ENCODE measurements around the gene TMEM126B. TPM values are rescaled to one million over a fixed set of nuclear protein-coding genes. Genes with fewer than 3 reads are reported as not detected.

Gene TMEM126B
- total RNA-seq, 1 experiment from 2014 or later, result 38.1 TPM

DNA sequence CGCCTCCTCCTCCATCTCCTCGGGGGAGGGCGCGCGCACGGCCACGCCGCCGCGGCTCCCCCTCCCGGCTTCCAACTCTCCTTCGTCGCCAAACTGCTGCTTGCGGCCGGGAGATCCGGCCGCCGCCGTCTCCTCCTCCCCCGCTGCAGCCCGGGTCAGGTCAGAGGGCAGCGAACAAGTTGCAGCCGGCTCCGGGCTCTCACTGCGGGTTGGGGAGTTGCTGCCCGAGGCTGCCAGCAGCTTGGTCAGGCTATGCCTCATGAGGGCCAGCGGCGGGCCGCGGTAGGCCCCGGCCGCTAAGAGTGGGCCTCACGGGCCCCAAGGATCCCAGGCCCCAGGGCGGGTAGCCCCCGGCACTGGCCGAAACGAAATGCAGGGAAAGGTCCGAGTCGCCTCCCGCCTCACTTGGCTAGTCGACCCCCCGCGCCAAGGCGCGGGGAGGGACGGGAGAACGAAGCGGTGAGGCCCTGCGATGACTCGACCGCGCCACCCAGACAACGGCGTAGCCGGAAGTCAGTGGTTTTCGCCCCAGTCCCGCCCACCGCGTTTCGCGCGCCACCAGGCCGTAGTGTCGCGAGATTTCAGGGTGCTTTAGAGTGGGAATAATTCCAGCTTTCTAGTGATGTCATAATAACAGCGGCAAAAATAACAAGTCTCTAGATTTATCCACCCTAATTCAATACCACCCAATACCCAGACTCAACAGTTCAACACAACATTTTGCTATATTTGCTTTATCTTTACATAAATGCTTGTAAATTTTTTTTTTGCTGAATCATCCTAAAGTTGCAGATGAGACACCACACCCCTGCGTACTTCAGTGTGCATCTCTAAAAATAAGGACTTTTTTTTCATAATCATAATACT, 36.5 kb downstream of the TMEM126B start, which contains the start of gene CREBZF:
Gene CREBZF, minus strand, starts transcription at position 515 of the 867 bp plus-strand sequence. Its CDS starts 254 bp downstream, at position 261.
- Histone ChIP-seq H3K27me3 (ENCODE audit: insufficient read depth, low read depth) (no peaks in the 10 kb centered on the region), H3K27ac (peak within 1 kb of the TSS; percentile 93), H3K4me3 (peak within 1 kb of the TSS; percentile 98), H3K79me2 (ENCODE audit: low read depth) (peaks cover 50% of the 10 kb centered on the region), H3K4me1 (replicated peaks; ENCODE audit: insufficient read depth) (peaks cover 34% of the 10 kb centered on the region), H2AFZ (peak within 1 kb of the TSS; percentile 78), H3F3A (ENCODE audit: insufficient read depth, low read depth) (peaks cover 11% of the 10 kb centered on the region), H4K20me1 (ENCODE audit: insufficient read depth) (peaks cover 41% of the 10 kb centered on the region), H3K36me3 (ENCODE audit: low read depth) (peaks cover 38% of the 10 kb centered on the region), H3K4me2 (peak within 1 kb of the TSS; percentile 98), H3K9me3 (ENCODE audit: insufficient read depth, low read depth) (no peaks in the 10 kb centered on the region), H3K9me2 (ENCODE audit: insufficient read depth) (no peaks in the 10 kb centered on the region)
- intact Hi-C loops (cut with micrococcal nuclease; ENCODE audit: unreplicated experiment), result loop anchor here (2.0 to 10.0 kb wide), 5 partner anchors 16 to 1757 kb away; partner anchors contain the start of genes EED and TMEM126B
- TF ChIP-seq, protein P1, sequence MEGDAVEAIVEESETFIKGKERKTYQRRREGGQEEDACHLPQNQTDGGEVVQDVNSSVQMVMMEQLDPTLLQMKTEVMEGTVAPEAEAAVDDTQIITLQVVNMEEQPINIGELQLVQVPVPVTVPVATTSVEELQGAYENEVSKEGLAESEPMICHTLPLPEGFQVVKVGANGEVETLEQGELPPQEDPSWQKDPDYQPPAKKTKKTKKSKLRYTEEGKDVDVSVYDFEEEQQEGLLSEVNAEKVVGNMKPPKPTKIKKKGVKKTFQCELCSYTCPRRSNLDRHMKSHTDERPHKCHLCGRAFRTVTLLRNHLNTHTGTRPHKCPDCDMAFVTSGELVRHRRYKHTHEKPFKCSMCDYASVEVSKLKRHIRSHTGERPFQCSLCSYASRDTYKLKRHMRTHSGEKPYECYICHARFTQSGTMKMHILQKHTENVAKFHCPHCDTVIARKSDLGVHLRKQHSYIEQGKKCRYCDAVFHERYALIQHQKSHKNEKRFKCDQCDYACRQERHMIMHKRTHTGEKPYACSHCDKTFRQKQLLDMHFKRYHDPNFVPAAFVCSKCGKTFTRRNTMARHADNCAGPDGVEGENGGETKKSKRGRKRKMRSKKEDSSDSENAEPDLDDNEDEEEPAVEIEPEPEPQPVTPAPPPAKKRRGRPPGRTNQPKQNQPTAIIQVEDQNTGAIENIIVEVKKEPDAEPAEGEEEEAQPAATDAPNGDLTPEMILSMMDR (conservative IDR thresholded peaks at IDR 0.05), result no peak
- CTCF ChIA-PET, result interaction anchor here (0.7 kb wide), 1 partner anchor 15 kb away, joined by 4 read pairs; no protein-coding TSS in a partner anchor
- TSS peak; percentile 73 for BruUV-seq (replicated peaks)
- POLR2A ChIA-PET (ENCODE audit: unreplicated experiment), result interaction anchor here (0.6 kb wide), 4 partner anchors 15 to 180 kb away, joined by 3 to 4 read pairs (median 4); no protein-coding TSS in a partner anchor
- DNase-seq, result peak; percentile 88 to 93

- Histone ChIP-seq H3K27ac (peak overlapping the region; percentile 93), H3K27me3 (ENCODE audit: insufficient read depth, low read depth) (no peaks in the 10 kb centered on the region), H3K9me2 (ENCODE audit: insufficient read depth) (no peaks in the 10 kb centered on the region), H3K4me2 (peak overlapping the region; percentile 98), H3K36me3 (ENCODE audit: low read depth) (peaks cover 29% of the 10 kb centered on the region), H2AFZ (peak overlapping the region; percentile 78), H3K4me3 (no peak overlapping the region), H3K79me2 (ENCODE audit: low read depth) (peaks cover 42% of the 10 kb centered on the region), H3F3A (ENCODE audit: insufficient read depth, low read depth) (peaks cover 7% of the 10 kb centered on the region; the same call in 1 of the 2 replicates), H3K9me3 (ENCODE audit: insufficient read depth, low read depth) (no peaks in the 10 kb centered on the region), H3K4me1 (replicated peaks; ENCODE audit: insufficient read depth) (peaks cover 25% of the 10 kb centered on the region), H4K20me1 (ENCODE audit: insufficient read depth) (peaks cover 32% of the 10 kb centered on the region)
- no TSS peak for BruUV-seq (replicated peaks)
- TF ChIP-seq, protein P1 (conservative IDR thresholded peaks at IDR 0.05), result no peak
- TF ChIP-seq EZH2 (IDR thresholded peaks at IDR 0.05; ENCODE audit: low read depth), result no peak
- DNase-seq, result peak in 1 of 2 experiments; percentile 33
- intact Hi-C loops (cut with micrococcal nuclease; ENCODE audit: unreplicated experiment), result loop anchor here (2.0 to 10.0 kb wide), 4 partner anchors 17 to 579 kb away; partner anchors contain the start of genes EED and TMEM126B
- ChIA-PET CTCF (no interaction called here), POLR2A (ENCODE audit: unreplicated experiment) (no interaction called here)
These were observed 37.3 kb downstream of the TMEM126B start for GRCh38 chr11:85665733-85666132.

- Histone ChIP-seq H2AFZ (peak overlapping the region; percentile 10; the same call in 1 of the 2 replicates), H3K4me3 (no peak overlapping the region)
These were observed 38.3 kb downstream of the TMEM126B start for GRCh38 chr11:85666687-85667086.

More at GRCh38 chr11:85666687-85667086, 38.3 kb downstream of the TMEM126B start:
- no peaks in the 10 kb centered on the region for H3K27me3 ChIP-seq (ENCODE audit: insufficient read depth, low read depth)
- intact Hi-C loops (cut with micrococcal nuclease; ENCODE audit: unreplicated experiment), result loop anchor here (10.0 kb wide), 2 partner anchors 178 to 578 kb away; partner anchors contain the start of gene EED
- H3K36me3 ChIP-seq (ENCODE audit: low read depth), result peaks cover 20% of the 10 kb centered on the region
- H3K27ac ChIP-seq, result peak overlapping the region; percentile 6; the same call in 1 of the 2 replicates
- peaks cover 22% of the 10 kb centered on the region for H4K20me1 ChIP-seq (ENCODE audit: insufficient read depth)
- H3K4me1 ChIP-seq (replicated peaks; ENCODE audit: insufficient read depth), result peaks cover 16% of the 10 kb centered on the region
- TF ChIP-seq, protein P1 (conservative IDR thresholded peaks at IDR 0.05), result no peak
- no peak for TF ChIP-seq EZH2 (IDR thresholded peaks at IDR 0.05; ENCODE audit: low read depth)
- BruUV-seq (replicated peaks), result no TSS peak
- no peaks in the 10 kb centered on the region for H3K9me3 ChIP-seq (ENCODE audit: insufficient read depth, low read depth)
- no peak overlapping the region for H3K4me2 ChIP-seq
- H3K79me2 ChIP-seq (ENCODE audit: low read depth), result peaks cover 32% of the 10 kb centered on the region
- H3K9me2 ChIP-seq (ENCODE audit: insufficient read depth), result no peaks in the 10 kb centered on the region
- POLR2A ChIA-PET (ENCODE audit: unreplicated experiment), result no interaction called here
- peak in 1 of 2 experiments; percentile 27 for DNase-seq
- CTCF ChIA-PET, result no interaction called here
- peaks cover 7% of the 10 kb centered on the region; the same call in 1 of the 2 replicates for H3F3A ChIP-seq (ENCODE audit: insufficient read depth, low read depth)

All from PC-9 (cell line).